Mucosa of stomach (tissue), 1 donor: ENCODE data around the gene CASK.

ENCODE experiments used
- H3K27me3 ChIP-seq: one replicate; pipeline ENCODE4 v1.7.0; 2013; ENCODE audit warnings: mild to moderate bottlenecking, low read length; ENCODE audit not compliant: control insufficient read depth, insufficient read depth
- H3K36me3 ChIP-seq: one replicate; pipeline ENCODE4 v1.7.0; 2013; ENCODE audit warnings: low read length; ENCODE audit not compliant: control insufficient read depth, insufficient read depth
- H3K4me1 ChIP-seq: one replicate; pipeline ENCODE4 v1.7.0; 2013; ENCODE audit warnings: mild to moderate bottlenecking, low read length; ENCODE audit not compliant: control insufficient read depth, insufficient read depth
- H3K4me3 ChIP-seq: one replicate; pipeline ENCODE4 v1.7.0; 2013; ENCODE audit warnings: low read length
- H3K9ac ChIP-seq: one replicate; pipeline ENCODE4 v1.7.0; 2013; ENCODE audit warnings: mild to moderate bottlenecking, low read length, moderate library complexity
- H3K9me3 ChIP-seq: one replicate; pipeline ENCODE4 v1.7.0; 2013; ENCODE audit warnings: mild to moderate bottlenecking, low read length, moderate library complexity; ENCODE audit not compliant: control insufficient read depth
- donor health status: Pancreatic carcinoma.

CASK gene

DNA sequence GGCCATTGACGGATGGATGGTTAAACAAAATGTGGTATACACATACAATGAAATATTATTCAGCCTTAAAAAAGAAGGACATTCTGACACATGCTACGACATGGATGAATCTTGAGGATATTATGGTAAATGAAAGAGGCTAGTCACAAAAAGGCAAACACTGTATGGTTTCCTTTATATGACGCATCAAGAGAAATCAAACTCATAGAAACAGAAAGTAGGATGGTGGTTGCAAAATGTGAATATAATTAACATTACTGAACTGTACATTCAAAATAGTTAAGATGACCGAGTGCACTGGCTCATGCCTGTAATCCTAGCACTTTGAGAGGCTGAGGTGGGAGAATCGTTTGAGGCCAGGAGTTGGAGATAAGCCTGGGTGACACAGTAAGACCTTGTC, 9.5 kb upstream of the CASK start:
- Histone ChIP-seq H3K4me1 (no peaks in the 10 kb centered on the region), H3K4me3 (no peak overlapping the region), H3K36me3 (no peaks in the 10 kb centered on the region), H3K27me3 (no peaks in the 10 kb centered on the region), H3K9ac (no peak overlapping the region), H3K9me3 (no peaks in the 10 kb centered on the region)

DNA sequence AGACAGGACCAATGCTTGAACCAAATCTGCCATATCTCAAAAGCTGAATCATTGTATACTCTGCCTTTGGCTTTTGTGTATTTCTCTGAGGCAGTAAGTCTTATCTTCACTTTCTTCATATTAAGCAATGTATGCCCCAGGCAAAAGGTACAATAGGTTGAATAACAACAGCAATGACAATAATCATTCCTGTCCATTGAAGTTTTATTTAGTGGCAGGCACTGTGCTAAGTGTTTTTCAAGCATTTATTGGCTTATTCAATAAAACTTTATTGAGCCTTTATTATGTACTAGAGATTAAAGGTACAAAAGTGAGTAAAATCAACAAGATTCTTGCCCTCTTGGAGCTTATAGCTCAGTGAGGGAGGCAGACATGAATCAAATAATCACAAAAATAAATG, 8.2 kb upstream of the CASK start:
- Histone ChIP-seq H3K27me3 (no peaks in the 10 kb centered on the region), H3K4me1 (no peaks in the 10 kb centered on the region), H3K36me3 (no peaks in the 10 kb centered on the region), H3K4me3 (no peak overlapping the region), H3K9me3 (no peaks in the 10 kb centered on the region), H3K9ac (no peak overlapping the region)

DNA sequence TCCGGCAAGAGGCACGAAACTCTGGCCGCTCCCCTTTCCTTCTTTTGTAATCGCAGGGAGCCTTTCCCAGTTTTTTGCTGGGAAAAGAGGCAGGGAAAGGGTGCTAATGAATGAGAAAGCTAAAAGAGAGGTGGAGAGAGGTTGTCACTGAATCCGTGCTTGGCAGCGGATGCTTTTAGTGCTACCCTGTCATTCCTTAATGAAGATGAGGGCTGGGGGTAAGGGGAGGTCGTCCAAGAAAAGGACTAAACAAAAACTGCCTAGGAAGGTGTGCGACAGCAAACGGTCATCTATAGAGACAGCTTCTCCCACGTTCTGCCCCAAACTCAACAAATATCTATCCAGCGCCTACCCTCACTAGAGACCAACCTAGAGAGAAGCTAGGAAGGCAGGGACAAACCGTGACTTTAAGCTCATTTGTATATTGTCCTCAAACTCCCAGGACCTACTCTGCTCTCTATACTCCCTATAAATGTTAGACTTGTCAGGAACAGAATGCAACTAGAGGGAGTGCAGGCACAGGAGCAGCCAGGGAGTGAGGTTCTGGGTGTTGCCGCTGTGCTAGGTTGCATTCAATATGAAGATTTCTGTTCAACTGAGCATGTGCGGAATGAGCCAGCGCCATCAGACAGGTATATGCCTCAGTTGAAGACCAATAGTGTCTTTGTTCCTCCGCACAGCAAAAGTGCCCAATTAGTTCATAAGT, 777 bp upstream of the CASK start:
- Histone ChIP-seq H3K9me3 (no peaks in the 10 kb centered on the region), H3K4me3 (peak overlapping the region; percentile 74)

DNA sequence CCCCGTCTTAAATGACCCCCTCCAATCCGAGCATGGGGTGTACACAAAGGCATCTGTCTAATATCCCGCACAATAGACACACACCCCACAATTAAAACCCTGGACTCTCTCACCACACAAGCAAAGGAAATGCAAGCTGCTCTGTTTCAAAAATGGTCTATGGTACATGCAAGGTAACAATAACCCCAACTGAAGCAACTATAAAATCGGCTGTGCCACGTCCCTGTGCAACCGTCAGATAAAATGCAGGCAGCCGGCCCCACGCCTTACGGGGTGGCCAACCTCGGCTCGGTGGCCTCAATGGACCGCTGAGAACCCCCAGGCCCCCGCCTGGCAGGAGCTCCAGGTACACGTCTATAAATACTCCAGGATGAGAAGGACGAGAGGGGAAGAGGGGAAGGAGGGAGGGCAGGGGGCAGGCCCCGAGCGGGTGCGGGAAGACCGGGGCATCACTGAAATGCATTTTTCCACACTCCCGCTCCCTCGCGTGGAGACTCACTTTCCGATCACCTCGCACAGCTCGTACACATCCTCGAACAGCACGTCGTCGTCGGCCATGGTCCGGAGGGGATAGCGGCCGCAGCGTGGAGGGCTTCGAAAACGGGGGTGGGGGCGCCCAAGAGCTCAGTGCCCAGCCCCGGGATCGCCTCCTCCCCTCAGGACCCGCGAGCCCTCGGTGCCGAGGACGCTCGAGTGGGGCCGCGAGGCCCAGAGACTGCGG, 763 bp downstream of the CASK start:
- Histone ChIP-seq H3K4me1 (no peaks in the 10 kb centered on the region), H3K9me3 (no peaks in the 10 kb centered on the region), H3K27me3 (no peaks in the 10 kb centered on the region), H3K9ac (peak overlapping the region; percentile 73), H3K36me3 (no peaks in the 10 kb centered on the region), H3K4me3 (peak overlapping the region; percentile 67)

More for the DNA sequence above, 777 bp upstream of the CASK start:
- Histone ChIP-seq H3K27me3 (no peaks in the 10 kb centered on the region), H3K4me1 (no peaks in the 10 kb centered on the region), H3K36me3 (no peaks in the 10 kb centered on the region), H3K9ac (peak overlapping the region; percentile 80)

DNA sequence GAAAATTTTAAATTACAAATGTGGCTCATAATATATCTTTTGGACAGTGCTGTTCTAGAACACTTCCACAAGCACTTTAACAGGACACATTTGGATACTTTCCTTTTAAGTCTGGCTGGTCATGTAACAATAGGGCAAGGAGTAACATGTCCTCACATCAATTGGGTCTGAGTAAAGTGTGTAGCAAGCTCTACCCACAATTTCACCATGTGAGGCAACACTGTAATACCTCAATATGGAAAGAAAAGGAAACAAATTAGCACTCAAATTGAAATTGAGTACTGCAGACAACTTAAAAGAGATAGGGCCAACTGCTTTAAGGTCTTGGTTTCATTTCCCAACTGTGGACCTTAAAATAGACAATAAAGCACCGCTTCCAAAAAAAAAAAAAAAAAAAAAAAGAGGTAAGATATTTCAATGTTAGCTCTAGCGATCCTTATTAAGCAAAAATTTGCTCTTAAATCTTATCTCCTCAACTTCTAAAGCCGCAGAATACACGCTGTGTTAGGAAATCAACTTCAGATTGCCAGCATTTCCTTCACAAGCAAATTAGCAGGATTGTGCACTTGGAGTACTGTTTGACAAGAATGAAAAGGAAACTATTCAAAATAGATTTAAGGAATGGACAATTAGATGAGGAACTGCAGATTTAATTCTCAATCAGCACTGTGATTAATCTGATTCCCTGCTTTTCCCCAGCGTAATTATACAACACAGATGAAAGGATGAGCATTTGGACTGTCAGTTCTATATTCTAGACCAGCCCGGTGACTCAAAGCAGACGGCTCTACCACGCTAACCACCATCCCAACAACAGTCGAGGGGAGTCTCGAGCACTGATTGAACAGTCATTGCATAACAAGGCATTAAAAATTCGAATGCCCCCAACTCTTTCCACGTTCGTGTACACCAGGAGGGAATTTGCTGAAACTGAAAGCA, 1.6 kb downstream of the CASK start:
- no peaks in the 10 kb centered on the region for H3K9me3 ChIP-seq
- H3K4me3 ChIP-seq = peak overlapping the region; percentile 67
- no peaks in the 10 kb centered on the region for H3K36me3 ChIP-seq
- no peaks in the 10 kb centered on the region for H3K27me3 ChIP-seq
- peak overlapping the region; percentile 73 for H3K9ac ChIP-seq
- no peaks in the 10 kb centered on the region for H3K4me1 ChIP-seq

DNA sequence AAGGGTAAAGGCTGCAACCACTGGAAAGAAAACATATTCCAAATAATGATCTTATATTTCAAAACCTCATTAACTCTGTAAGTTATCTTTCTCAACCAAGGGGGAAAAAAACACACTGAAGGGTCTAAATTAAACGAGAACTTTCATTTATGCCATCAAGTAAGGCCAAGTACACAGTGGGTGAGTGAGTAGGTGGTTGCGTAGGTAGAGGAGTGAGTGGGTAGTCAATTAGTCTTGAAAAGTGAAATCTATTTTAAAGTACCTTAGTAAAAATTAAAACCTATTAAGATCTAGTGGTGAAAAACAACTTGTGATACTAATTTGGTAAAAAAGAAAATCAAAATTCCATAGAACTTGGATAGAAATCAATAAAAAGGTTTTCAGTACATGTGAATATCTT, 3.5 kb downstream of the CASK start:
- H3K36me3 ChIP-seq = no peaks in the 10 kb centered on the region
- H3K4me3 ChIP-seq = no peak overlapping the region
- no peaks in the 10 kb centered on the region for H3K27me3 ChIP-seq

DNA sequence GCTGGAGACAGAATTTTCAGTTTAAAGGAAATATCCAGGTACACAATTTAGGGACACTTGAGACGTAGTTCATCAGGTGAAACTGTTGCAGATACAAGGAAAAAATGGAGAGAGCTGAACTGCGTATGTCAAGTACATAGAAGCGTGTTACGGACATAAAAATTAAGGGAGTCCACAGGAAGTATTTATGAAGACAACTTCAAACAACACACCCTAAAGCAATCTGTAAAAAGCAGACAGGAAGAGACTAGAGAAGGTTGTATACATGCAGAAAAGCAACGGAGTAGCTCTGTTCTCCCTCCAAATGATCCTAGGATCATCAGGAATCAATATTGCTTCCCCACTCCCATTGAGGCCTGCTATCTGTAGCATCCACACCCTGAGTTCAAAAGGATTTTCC, 5.8 kb downstream of the CASK start:
- Histone ChIP-seq H3K9me3 (no peaks in the 10 kb centered on the region), H3K36me3 (no peaks in the 10 kb centered on the region), H3K9ac (no peak overlapping the region), H3K4me1 (no peaks in the 10 kb centered on the region), H3K4me3 (no peak overlapping the region), H3K27me3 (no peaks in the 10 kb centered on the region)

More for the DNA sequence above, 3.5 kb downstream of the CASK start:
- Histone ChIP-seq H3K9me3 (no peaks in the 10 kb centered on the region), H3K9ac (no peak overlapping the region), H3K4me1 (no peaks in the 10 kb centered on the region)

DNA sequence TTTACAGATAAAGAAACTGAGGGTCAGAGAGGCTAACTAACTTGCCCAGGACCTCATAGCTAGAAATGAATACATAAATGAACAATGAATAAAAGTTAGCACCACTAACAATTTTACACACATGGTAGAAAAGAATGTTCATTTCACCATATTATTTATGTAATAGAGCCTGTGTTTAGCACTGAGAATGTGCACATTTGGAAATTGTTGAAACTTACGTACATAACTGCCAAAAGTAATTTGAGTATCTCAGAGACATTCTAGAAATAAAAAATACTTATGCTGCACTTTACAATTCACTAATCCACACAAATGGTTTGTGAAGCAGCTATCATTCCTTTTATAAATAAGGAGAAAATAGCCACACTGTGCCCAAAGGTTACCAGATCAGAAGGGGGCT, 9.9 kb downstream of the CASK start:
- Histone ChIP-seq H3K9me3 (no peaks in the 10 kb centered on the region), H3K4me1 (no peaks in the 10 kb centered on the region), H3K9ac (no peak overlapping the region), H3K27me3 (no peaks in the 10 kb centered on the region), H3K36me3 (no peaks in the 10 kb centered on the region), H3K4me3 (no peak overlapping the region)

DNA sequence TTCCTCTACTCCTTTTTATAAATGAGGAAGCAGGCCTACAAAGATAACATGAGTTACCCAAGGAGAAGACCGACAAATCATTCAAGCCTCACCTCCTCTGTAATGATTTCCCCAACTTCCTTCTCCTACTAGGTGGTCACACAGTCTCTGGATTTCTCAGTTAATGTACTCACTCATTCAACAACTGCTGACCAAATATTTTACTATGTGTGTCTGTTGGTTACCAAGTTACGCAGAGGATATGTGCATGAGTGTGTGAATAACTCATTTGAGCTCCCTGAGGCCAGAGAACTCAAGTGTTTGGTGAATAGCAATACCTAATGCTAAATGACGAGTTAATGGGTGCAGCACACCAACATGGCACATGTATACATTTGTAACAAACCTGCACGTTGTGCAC, 10.4 kb downstream of the CASK start:
- Histone ChIP-seq H3K4me1 (no peaks in the 10 kb centered on the region), H3K9ac (no peak overlapping the region), H3K9me3 (no peaks in the 10 kb centered on the region), H3K27me3 (no peaks in the 10 kb centered on the region), H3K36me3 (no peaks in the 10 kb centered on the region), H3K4me3 (no peak overlapping the region)

DNA sequence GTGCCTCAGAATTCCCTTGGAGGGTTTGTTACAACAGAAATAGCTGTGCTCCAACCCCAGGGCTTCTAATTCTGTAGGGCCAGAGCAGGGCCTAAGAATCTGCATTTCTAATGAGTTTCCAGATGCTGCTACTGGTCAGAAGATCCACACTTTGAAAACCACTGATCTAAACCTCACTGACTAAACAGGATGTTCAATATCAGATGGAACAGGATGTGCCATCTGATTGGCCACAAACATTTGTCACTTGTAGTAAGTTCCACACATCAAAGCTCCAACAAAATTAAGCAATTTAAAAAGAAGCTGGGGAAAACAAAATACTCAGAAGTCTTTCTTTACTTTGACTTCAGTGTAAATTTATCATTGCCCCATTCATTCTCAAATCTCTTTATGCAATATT, 14.3 kb downstream of the CASK start:
- H3K27me3 ChIP-seq = no peaks in the 10 kb centered on the region
- no peak overlapping the region for H3K9ac ChIP-seq
- H3K4me3 ChIP-seq = no peak overlapping the region
- no peaks in the 10 kb centered on the region for H3K9me3 ChIP-seq
- no peaks in the 10 kb centered on the region for H3K36me3 ChIP-seq
- H3K4me1 ChIP-seq = no peaks in the 10 kb centered on the region

DNA sequence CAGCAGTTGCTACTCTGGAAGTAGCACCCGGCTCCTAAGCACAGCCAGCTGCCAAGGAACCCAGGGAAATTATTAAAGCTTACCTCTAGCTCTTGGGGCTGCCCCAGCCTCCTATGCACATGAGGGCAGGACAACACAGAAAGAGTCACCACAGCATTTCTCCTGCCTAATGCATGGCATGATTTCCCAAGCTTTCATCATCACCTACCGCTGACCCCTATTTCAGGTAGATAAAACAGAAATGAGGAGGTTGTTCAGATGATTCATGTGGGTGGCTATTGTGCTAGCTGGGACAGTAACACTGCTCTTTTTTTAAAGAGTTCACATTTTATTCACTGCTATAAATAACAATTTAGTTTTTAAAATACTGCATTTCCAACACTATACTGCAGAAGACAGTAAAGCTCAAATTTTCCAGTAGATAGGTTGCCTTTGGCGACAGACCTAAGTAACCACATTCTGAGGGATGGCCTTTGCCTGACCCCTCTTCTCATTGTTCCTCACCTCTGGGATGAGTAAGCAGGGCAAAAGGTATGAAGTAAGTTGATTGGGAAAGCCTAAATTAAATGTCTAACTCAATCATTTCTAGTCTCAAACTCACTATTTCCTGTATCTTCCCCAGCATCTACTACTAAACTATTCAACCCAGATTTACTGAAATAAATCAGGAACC, 16.7 kb downstream of the CASK start:
- Histone ChIP-seq H3K9ac (no peak overlapping the region), H3K36me3 (no peaks in the 10 kb centered on the region), H3K4me1 (no peaks in the 10 kb centered on the region), H3K9me3 (no peaks in the 10 kb centered on the region), H3K4me3 (no peak overlapping the region), H3K27me3 (no peaks in the 10 kb centered on the region)
